Glutamatergic neuron (in vitro differentiated cells): ENCODE data around the gene SLC10A7. TPM values are rescaled to one million over a fixed set of nuclear protein-coding genes. Genes with fewer than 3 reads are reported as not detected.

Experiments
- DNase-seq: peaks from one replicate; pipeline ENCODE4 v3.0.0; 2022
- H3K27ac Mint-ChIP-seq: one replicate; pipeline ENCODE4 v1.8.0; 2020; ENCODE audit warnings: mild to moderate bottlenecking, mixed read lengths, inconsistent platforms; ENCODE audit not compliant: unreplicated experiment
- H3K27me3 Mint-ChIP-seq: one replicate; pipeline ENCODE4 v1.8.0; 2020; ENCODE audit warnings: mild to moderate bottlenecking, moderate library complexity, mixed read lengths, inconsistent platforms; ENCODE audit not compliant: unreplicated experiment
- H3K36me3 Mint-ChIP-seq: one replicate; pipeline ENCODE4 v1.8.0; 2020; ENCODE audit warnings: mild to moderate bottlenecking, mixed read lengths, inconsistent platforms; ENCODE audit not compliant: unreplicated experiment
- H3K4me1 Mint-ChIP-seq: one replicate; pipeline ENCODE4 v1.8.0; 2020; ENCODE audit warnings: mild to moderate bottlenecking, low read depth, mixed read lengths, inconsistent platforms; ENCODE audit not compliant: unreplicated experiment
- H3K4me3 Mint-ChIP-seq: one replicate; pipeline ENCODE4 v1.8.0; 2020; ENCODE audit warnings: mild to moderate bottlenecking, mixed read lengths, inconsistent platforms; ENCODE audit not compliant: unreplicated experiment
- H3K9me3 Mint-ChIP-seq: one replicate; pipeline ENCODE4 v1.8.0; 2020; ENCODE audit warnings: mild to moderate bottlenecking, moderate library complexity, mixed read lengths, inconsistent platforms; ENCODE audit not compliant: unreplicated experiment
- total RNA-seq: library from RNA; stranded (reverse); fragmentation: NEBNext Ultra II Directional; extraction: Animal tissue kit (Norgen Biotek cat#: 25700); gene quantifications from one replicate; pipeline ENCODE4 v1.2.1, GENCODE V29; 2021; ENCODE audit not compliant: unreplicated experiment
- TF ChIP-seq, protein P1 (sequence below): fragments of 200-600 bp; sonication (generic); IDR thresholded peaks from one replicate; pipeline ENCODE4 v1.5.0; 2021; ENCODE audit not compliant: partially characterized antibody, unreplicated experiment

Gene SLC10A7
- total RNA-seq, 1 donor from 2014 or later = 13.5 TPM

DNA sequence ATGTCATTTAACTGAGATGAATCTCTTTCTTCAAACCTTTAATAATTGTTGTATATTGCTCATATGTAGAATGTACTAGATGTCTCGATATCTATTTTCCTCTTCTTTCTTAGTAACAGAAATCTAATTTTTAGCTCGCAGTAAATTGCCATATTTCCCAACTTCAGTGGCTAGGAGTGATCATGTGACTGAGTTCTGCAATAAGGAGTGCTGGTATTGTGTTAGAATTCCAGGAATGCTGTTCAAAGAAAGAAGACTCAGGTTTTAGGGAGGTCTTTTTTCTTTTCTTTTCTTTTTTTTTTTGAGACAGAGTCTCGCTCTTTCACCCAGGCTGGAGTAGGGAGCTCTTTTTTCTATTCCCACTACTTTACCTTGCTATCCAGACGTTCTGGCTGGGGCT lies 81.7 kb downstream of the SLC10A7 start:
- Mint-ChIP-seq H3K4me1 (peaks cover 12% of the 10 kb centered on the region), H3K36me3 (no peaks in the 10 kb centered on the region), H3K27ac (no peak overlapping the region), H3K27me3 (no peaks in the 10 kb centered on the region), H3K9me3 (no peaks in the 10 kb centered on the region), H3K4me3 (no peak overlapping the region)
- DNase-seq = no peak
- TF ChIP-seq, protein P1, sequence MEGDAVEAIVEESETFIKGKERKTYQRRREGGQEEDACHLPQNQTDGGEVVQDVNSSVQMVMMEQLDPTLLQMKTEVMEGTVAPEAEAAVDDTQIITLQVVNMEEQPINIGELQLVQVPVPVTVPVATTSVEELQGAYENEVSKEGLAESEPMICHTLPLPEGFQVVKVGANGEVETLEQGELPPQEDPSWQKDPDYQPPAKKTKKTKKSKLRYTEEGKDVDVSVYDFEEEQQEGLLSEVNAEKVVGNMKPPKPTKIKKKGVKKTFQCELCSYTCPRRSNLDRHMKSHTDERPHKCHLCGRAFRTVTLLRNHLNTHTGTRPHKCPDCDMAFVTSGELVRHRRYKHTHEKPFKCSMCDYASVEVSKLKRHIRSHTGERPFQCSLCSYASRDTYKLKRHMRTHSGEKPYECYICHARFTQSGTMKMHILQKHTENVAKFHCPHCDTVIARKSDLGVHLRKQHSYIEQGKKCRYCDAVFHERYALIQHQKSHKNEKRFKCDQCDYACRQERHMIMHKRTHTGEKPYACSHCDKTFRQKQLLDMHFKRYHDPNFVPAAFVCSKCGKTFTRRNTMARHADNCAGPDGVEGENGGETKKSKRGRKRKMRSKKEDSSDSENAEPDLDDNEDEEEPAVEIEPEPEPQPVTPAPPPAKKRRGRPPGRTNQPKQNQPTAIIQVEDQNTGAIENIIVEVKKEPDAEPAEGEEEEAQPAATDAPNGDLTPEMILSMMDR = no peak

DNA sequence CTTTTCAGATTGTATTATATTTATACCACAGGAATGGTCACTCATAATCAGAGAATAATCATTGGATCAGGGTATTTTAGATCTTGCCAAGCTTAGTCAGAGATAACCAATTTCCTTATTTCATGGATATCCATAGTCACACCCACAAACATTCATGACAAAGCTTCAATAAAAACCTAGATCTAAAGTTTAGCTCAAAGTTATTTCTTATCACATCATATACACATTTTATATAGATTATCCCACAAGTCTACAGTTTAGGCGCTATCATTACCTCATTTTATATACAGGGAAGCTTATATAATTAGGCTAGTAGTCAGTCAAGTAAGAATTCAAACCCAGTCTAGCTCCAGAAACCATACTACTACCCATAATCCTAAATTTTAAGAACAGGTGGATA lies 82.3 kb downstream of the SLC10A7 start:
- H3K4me3 Mint-ChIP-seq = no peak overlapping the region
- peaks cover 12% of the 10 kb centered on the region for H3K4me1 Mint-ChIP-seq
- TF ChIP-seq, protein P1 = no peak
- H3K27me3 Mint-ChIP-seq = no peaks in the 10 kb centered on the region
- no peak overlapping the region for H3K27ac Mint-ChIP-seq
- DNase-seq = no peak
- no peaks in the 10 kb centered on the region for H3K36me3 Mint-ChIP-seq
- no peaks in the 10 kb centered on the region for H3K9me3 Mint-ChIP-seq

DNA sequence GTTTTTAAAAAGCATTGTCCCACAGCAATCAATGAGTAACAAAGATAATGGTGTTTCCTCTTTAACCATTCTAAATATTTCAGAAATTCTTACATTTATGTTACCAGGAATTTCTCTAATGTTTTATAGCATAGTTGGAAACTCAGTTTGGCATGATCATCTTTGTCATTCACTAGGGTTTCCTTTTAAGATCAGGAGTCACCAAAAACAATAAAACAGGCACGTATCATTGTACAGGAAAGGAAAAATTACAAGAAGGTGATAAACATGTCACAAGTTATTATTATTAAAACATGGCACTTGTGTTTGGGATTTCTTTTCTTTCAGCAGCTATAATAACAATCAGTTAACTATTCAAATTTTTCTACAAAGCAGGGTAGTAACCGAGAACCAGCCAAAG lies 84.0 kb downstream of the SLC10A7 start:
- H3K27ac Mint-ChIP-seq = no peak overlapping the region

DNA sequence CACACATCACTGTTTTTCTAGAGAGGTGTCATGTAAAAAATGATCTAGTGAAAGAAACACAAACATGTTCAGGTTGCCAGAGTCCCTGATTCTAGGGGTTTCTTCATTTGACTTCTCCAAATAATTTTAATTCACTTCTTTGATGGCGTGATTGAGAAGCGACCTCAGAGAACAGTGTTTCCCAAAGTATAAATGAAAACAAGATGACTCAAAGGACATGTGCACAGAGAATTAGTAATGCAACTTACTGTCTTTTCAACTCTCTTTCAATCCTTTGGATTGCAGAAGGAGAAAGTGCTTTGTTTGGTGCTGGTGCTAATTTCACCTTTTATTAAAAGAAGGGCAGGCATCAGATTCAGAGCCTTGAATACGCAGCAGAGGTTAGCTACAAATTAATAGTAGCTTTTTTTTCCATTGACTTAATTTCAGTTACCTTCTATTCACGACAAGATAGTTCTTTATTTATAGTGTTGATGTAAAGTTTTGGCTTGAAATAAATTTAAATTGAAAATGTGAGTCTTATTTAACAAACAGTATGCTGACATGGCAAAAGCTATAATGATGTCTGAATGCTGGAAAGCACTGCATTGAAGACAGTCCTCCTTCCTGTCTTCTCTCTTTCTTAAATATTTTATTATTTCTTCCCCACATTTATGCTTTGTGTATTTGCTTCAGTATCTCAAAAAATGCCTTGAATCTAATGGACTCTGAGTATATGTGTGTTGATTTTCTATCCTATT lies 85.1 kb downstream of the SLC10A7 start:
- Mint-ChIP-seq H3K9me3 (no peaks in the 10 kb centered on the region), H3K4me3 (no peak overlapping the region), H3K36me3 (peaks cover 4% of the 10 kb centered on the region), H3K4me1 (no peaks in the 10 kb centered on the region), H3K27ac (no peak overlapping the region), H3K27me3 (no peaks in the 10 kb centered on the region)
- no peak for DNase-seq
- TF ChIP-seq, protein P1 = no peak

More for the DNA sequence above, 84.0 kb downstream of the SLC10A7 start:
- Mint-ChIP-seq H3K4me3 (no peak overlapping the region), H3K4me1 (peaks cover 3% of the 10 kb centered on the region), H3K27me3 (no peaks in the 10 kb centered on the region), H3K9me3 (no peaks in the 10 kb centered on the region), H3K36me3 (no peaks in the 10 kb centered on the region)
- TF ChIP-seq, protein P1 = no peak
- DNase-seq = no peak

DNA sequence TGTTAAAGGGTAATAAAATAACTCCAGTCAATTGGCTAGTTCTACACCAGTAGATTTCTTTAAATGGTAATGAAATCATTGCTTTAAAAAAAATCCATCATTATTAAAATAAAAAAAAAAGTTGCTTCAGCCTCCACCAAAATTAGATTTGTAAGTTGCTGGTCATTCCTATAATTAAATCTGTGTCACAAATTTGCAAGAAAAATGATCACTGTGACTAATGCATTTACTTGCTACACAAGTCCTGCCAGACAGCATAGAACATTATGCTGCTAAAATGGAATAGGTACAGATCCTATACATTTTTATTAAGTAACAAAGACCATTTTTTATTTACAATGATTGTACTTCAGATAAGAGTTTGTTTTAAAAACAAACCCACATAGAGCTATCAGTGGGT lies 85.8 kb downstream of the SLC10A7 start:
- TF ChIP-seq, protein P1 = no peak
- Mint-ChIP-seq H3K27me3 (no peaks in the 10 kb centered on the region), H3K4me1 (no peaks in the 10 kb centered on the region), H3K27ac (no peak overlapping the region), H3K9me3 (no peaks in the 10 kb centered on the region), H3K4me3 (no peak overlapping the region), H3K36me3 (peaks cover 4% of the 10 kb centered on the region)
- no peak for DNase-seq
